OCI-LY3 (cell line): ENCODE measurements around the gene LITAF.

ENCODE experiments used
- H2AFZ ChIP-seq: fragments of 200-600, 300-600 bp; shearing (Covaris generic); 2 replicates; pipeline ENCODE4 v1.6.0; 2014; ENCODE audit warnings: antibody characterized with exemption, low read depth, low read length
- H3K27ac ChIP-seq: fragments of 200-600, 300-600 bp; sonication (generic); 2 replicates; pipeline ENCODE4 v1.5.1; 2014; ENCODE audit warnings: mild to moderate bottlenecking, low read length, moderate library complexity, mixed read lengths
- H3K27me3 ChIP-seq: fragments of 200-600, 300-600 bp; sonication (generic); 2 replicates; pipeline ENCODE4 v1.6.1; 2014; ENCODE audit warnings: low read depth, low read length, mixed read lengths
- H3K36me3 ChIP-seq: fragments of 200-600, 300-600 bp; sonication (generic); replicated peaks from 2 replicates; pipeline ENCODE3; 2014; ENCODE audit warnings: low read depth, low read length, mixed read lengths
- H3K4me1 ChIP-seq: fragments of 300-600, 200-600 bp; sonication (generic); 2 replicates; pipeline ENCODE4 v1.6.1; 2014; ENCODE audit warnings: low read length, mixed read lengths
- H3K4me2 ChIP-seq: fragments of 200-600, 300-600 bp; sonication (generic); 2 replicates; pipeline ENCODE4 v1.6.1; 2014; ENCODE audit warnings: low read length, mixed read lengths
- H3K4me3 ChIP-seq: fragments of 300-600, 200-600 bp; sonication (generic); 2 replicates; pipeline ENCODE4 v1.5.1; 2014; ENCODE audit warnings: antibody characterized with exemption, mild to moderate bottlenecking, low read length, moderate library complexity
- H3K79me2 ChIP-seq: fragments of 300-600, 200-600 bp; shearing (Covaris generic); 2 replicates; pipeline ENCODE4 v1.6.1; 2014; ENCODE audit warnings: mild to moderate bottlenecking, low read length, mixed read lengths
- H3K9ac ChIP-seq: fragments of 300-600, 200-600 bp; shearing (Covaris generic); 2 replicates; pipeline ENCODE4 v1.6.0; 2014; ENCODE audit warnings: mild to moderate bottlenecking, low read length, moderate library complexity
- H3K9me3 ChIP-seq: fragments of 200-600, 300-600 bp; shearing (Covaris generic); 2 replicates; pipeline ENCODE4 v1.6.1; 2014; ENCODE audit warnings: low read length, mixed read lengths; ENCODE audit not compliant: insufficient read depth
- H4K20me1 ChIP-seq: fragments of 200-600, 300-600 bp; sonication (generic); 2 replicates; pipeline ENCODE4 v1.6.1; 2016; ENCODE audit warnings: low read length, mixed read lengths; ENCODE audit not compliant: insufficient read depth
- EZH2phosphoT487 ChIP-seq: fragments of 200-600 bp; shearing (Covaris generic); IDR thresholded peaks from 2 replicates; pipeline ENCODE4 v1.6.1; 2018; ENCODE audit warnings: antibody characterized with exemption, mixed run types, low read depth
- TF ChIP-seq, protein P1 (sequence below): fragments of 200-600, 300-600 bp; sonication (generic); IDR thresholded peaks from 2 replicates; pipeline ENCODE4 v1.5.1; 2014; ENCODE audit warnings: antibody characterized with exemption, low read length, low read depth

The LITAF gene

DNA sequence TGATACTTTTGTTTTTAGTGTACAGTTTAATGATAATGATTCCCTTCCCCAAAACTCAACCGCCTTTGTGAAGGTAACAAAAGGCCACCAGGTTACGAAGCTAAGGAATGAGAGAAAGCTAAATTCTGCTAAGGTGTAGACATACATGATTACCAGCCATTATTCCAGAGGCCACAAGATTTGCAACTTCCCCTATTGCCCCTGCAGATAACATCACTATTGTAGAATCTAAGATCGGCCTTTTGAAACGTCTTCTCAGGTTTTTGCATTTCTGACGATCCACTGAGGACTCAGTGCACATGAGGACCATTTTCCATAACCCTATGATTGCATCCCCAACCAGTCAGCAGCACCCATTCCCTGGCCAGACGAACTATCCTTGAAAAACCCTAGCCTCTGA, 47.6 kb upstream of the LITAF start:
- Histone ChIP-seq H3K4me2 (no peak overlapping the region), H3K27me3 (peaks cover 4% of the 10 kb centered on the region; the same call in 1 of the 2 replicates), H3K9ac (no peak overlapping the region), H4K20me1 (no peaks in the 10 kb centered on the region), H3K9me3 (no peaks in the 10 kb centered on the region), H3K4me3 (no peak overlapping the region), H3K36me3 (no peaks in the 10 kb centered on the region), H3K79me2 (no peaks in the 10 kb centered on the region), H3K4me1 (peaks cover 3% of the 10 kb centered on the region; the same call in 1 of the 2 replicates), H3K27ac (no peak overlapping the region), H2AFZ (no peak overlapping the region)
- TF ChIP-seq EZH2phosphoT487: no peak
- TF ChIP-seq, protein P1, sequence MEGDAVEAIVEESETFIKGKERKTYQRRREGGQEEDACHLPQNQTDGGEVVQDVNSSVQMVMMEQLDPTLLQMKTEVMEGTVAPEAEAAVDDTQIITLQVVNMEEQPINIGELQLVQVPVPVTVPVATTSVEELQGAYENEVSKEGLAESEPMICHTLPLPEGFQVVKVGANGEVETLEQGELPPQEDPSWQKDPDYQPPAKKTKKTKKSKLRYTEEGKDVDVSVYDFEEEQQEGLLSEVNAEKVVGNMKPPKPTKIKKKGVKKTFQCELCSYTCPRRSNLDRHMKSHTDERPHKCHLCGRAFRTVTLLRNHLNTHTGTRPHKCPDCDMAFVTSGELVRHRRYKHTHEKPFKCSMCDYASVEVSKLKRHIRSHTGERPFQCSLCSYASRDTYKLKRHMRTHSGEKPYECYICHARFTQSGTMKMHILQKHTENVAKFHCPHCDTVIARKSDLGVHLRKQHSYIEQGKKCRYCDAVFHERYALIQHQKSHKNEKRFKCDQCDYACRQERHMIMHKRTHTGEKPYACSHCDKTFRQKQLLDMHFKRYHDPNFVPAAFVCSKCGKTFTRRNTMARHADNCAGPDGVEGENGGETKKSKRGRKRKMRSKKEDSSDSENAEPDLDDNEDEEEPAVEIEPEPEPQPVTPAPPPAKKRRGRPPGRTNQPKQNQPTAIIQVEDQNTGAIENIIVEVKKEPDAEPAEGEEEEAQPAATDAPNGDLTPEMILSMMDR: no peak

DNA sequence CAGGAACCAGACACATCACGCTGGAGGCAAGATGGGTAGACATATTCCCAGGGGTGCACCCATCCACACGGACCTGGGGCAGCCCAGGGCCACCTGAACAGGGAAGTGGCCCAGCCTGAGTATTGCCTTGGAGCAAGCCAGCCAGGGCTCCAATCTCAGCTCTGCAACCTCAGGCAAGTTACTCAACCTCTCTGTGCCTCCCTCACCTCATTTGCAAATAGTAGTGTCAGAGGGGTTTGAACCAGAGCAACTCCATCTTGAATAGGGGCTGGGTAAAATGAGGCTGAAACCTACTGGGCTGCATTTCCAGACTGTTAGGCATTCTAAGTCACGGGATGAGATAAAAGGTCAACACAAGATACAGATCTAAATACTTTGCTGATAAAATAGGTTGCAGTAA, 46.4 kb upstream of the LITAF start:
- H2AFZ ChIP-seq: no peak overlapping the region
- peaks cover 3% of the 10 kb centered on the region; the same call in 1 of the 2 replicates for H3K4me1 ChIP-seq
- no peak overlapping the region for H3K9ac ChIP-seq
- no peaks in the 10 kb centered on the region for H3K36me3 ChIP-seq
- no peaks in the 10 kb centered on the region for H3K9me3 ChIP-seq
- no peak for TF ChIP-seq EZH2phosphoT487
- TF ChIP-seq, protein P1: no peak
- H3K79me2 ChIP-seq: no peaks in the 10 kb centered on the region
- no peaks in the 10 kb centered on the region; the same call in 1 of the 2 replicates for H3K27me3 ChIP-seq
- H3K4me2 ChIP-seq: no peak overlapping the region
- H4K20me1 ChIP-seq: no peaks in the 10 kb centered on the region
- no peak overlapping the region for H3K4me3 ChIP-seq
- H3K27ac ChIP-seq: no peak overlapping the region

DNA sequence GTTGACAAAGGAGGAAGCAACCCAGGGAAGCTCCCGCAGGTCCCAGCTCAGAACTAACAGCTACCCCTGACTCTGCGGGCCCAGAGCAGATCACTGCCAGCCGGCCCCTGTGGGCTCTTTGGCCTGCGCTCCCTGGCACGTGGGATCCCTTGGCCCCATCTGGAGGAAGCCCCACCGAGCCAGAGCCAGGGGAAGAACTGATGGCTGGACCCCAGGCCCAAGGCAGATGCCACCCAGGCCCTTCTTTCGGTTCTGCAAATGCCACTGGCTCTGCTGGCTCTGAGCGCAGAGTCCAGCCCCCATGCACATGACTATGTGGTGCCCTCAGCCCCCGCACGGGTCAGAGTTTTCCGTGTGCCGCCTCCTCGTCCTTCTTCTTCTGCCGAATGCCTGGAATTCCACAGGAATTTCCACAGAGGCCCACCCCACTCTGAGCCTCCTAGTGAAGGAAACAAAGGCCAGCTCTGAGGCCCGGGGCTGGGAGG, 45.8 kb upstream of the LITAF start:
- Histone ChIP-seq H3K36me3 (no peaks in the 10 kb centered on the region), H3K4me2 (no peak overlapping the region), H4K20me1 (no peaks in the 10 kb centered on the region), H3K9ac (no peak overlapping the region), H3K27me3 (no peaks in the 10 kb centered on the region; the same call in 1 of the 2 replicates), H3K4me1 (peaks cover 3% of the 10 kb centered on the region; the same call in 1 of the 2 replicates), H3K27ac (no peak overlapping the region), H3K79me2 (no peaks in the 10 kb centered on the region), H3K9me3 (no peaks in the 10 kb centered on the region), H3K4me3 (no peak overlapping the region), H2AFZ (no peak overlapping the region)
- TF ChIP-seq EZH2phosphoT487: no peak
- TF ChIP-seq, protein P1: no peak

GRCh38 chr16:11631214-11631613, 44.5 kb upstream of the LITAF start:
- H3K27me3 ChIP-seq: no peaks in the 10 kb centered on the region; the same call in 1 of the 2 replicates
- no peaks in the 10 kb centered on the region for H4K20me1 ChIP-seq
- H3K9me3 ChIP-seq: no peaks in the 10 kb centered on the region
- no peak overlapping the region for H3K27ac ChIP-seq
- H3K36me3 ChIP-seq: no peaks in the 10 kb centered on the region
- no peak overlapping the region for H3K4me3 ChIP-seq
- no peak overlapping the region for H3K4me2 ChIP-seq
- H3K4me1 ChIP-seq: peaks cover 3% of the 10 kb centered on the region; the same call in 1 of the 2 replicates
- no peak overlapping the region for H2AFZ ChIP-seq
- H3K9ac ChIP-seq: no peak overlapping the region
- TF ChIP-seq EZH2phosphoT487: no peak
- TF ChIP-seq, protein P1: no peak
- H3K79me2 ChIP-seq: no peaks in the 10 kb centered on the region
